HG03135 (cell line): ENCODE data around the gene TBC1D16.

Experiments used
- ATAC-seq: cut with Tn5 transposase; IDR thresholded peaks from one replicate; pipeline ENCODE4 v1.9.1; 2021; ENCODE audit warnings: mild to moderate bottlenecking, moderate library complexity; ENCODE audit not compliant: unreplicated experiment

The TBC1D16 gene

DNA sequence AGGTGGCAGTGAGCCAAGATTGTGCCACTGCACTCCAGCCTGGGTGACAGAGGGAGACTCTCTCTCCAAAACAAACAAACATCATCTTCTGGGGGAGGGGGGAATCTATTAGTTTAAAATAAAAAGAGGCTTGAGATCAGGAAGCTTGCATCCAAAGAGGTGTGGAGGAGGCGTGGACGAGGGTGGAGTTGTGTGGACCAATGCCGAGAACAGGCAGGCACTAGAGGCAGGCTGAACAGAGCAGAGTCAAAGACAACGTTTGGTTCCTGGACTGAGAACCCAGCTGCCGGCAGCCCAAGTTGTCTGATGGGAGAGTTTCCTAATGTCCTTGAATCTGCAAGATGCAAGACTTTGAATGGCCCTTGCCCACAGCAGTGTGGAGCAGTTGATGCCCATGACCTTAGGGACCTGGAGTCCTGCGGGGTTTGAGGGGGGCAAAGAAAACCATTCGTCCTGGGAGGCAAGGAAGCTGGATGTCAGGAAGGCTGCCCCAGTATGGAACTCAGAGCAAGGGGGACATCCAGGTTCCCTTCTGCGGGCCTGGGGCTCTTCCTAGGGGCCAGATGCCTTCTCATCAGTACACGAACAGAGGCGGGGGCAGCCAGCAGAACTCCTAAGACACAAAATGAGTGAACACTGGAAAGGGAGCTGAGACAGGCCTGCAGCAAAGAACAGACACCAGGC is 9.2 kb downstream of the TBC1D16 start:
- no peak for ATAC-seq

DNA sequence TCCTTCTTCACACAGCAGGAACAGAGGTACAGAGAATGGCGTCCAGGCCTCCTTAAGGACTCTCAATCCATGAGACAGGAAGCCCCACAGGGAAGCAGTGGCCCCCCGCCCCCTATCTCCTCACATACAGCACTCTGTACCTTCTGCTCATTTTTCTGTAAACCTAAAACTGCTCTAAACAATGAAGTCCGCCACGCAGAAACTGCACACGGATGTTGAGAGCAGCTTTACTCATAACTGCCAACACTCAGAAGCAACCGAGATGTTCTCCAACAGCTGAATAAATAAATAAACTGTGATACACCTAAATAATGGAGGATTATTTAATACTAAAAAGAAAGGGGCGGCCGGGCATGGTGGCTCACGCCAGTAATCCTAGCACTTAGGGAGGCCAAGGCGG is 9.9 kb downstream of the TBC1D16 start:
- ATAC-seq = no peak

DNA sequence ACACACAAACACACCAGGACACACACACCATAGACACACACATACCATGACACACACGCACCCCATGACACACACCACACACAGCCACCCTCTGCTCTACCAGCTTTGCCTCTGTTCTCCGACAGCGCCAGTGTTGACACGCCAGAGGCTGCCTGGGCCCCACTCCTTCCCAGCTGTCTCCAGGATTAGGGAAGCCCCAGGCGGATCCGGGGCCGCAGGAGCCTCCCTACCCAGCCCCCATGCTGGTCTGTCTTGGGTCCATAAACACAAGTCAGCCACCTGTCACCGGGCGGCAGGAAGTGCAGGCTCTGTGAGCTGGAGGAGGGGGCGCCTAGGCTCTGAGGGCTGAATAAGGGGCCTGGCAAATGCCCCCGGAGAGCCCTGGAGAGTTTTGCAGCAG is 10.5 kb downstream of the TBC1D16 start:
- no peak for ATAC-seq

- no peak for ATAC-seq
Observed at GRCh38 chr17:80024206-80024972, 11.3 kb downstream of the TBC1D16 start.

- no peak for ATAC-seq
Observed at GRCh38 chr17:80023481-80024205, 12.0 kb downstream of the TBC1D16 start.

DNA sequence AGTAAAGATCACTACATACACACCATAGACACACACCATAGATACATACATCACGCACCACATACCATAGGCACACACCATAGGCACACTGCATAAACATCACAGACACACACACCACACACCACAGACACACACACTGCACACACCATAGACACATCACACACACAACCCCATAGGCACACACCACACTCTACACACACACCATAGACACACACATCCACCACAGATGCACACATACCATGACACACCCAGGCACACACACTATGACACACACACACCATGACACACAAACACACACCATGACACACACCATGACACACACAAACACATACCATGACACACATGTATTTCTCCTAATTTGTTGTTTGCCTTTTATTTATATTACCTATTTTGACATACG is 14.1 kb downstream of the TBC1D16 start:
- ATAC-seq = no peak

GRCh38 chr17:80018917-80019651 is 16.6 kb downstream of the TBC1D16 start:
- ATAC-seq = no peak

DNA sequence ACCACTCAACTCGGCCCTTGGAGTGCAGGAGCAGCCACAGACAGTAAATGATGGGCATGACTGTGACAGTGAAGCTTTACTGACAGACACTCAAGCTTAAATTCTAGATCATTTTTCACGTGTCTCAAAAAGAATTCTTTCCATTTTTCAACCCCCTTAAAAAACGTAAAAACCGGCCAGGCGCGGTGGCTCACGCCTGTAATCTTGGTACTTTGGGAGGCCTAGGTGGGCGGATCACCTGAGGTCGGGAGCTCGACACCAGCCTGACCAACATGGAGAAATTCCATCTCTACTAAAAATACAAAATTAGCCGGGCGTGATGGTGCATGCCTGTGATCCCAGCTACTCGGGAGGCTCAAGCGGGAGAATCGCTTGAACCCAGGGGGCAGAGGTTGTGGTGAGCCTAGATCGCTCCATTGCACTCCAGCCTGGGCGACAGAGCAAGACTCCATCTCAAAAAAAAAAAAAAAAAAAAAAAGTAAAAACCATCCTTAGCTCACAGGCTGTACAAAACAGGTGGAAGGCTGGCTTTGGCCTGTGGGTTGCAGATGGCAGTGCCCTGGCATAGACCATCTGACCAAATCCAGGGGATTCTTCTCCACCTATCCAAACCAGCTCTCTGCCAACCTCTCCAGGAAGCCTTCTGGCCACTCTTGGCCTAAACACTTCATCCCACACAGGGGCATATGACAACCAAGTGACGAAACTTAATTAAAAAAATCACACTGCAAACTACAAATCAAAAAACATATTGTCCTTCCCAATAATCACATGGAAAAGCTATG is 18.3 kb downstream of the TBC1D16 start:
- ATAC-seq = no peak

DNA sequence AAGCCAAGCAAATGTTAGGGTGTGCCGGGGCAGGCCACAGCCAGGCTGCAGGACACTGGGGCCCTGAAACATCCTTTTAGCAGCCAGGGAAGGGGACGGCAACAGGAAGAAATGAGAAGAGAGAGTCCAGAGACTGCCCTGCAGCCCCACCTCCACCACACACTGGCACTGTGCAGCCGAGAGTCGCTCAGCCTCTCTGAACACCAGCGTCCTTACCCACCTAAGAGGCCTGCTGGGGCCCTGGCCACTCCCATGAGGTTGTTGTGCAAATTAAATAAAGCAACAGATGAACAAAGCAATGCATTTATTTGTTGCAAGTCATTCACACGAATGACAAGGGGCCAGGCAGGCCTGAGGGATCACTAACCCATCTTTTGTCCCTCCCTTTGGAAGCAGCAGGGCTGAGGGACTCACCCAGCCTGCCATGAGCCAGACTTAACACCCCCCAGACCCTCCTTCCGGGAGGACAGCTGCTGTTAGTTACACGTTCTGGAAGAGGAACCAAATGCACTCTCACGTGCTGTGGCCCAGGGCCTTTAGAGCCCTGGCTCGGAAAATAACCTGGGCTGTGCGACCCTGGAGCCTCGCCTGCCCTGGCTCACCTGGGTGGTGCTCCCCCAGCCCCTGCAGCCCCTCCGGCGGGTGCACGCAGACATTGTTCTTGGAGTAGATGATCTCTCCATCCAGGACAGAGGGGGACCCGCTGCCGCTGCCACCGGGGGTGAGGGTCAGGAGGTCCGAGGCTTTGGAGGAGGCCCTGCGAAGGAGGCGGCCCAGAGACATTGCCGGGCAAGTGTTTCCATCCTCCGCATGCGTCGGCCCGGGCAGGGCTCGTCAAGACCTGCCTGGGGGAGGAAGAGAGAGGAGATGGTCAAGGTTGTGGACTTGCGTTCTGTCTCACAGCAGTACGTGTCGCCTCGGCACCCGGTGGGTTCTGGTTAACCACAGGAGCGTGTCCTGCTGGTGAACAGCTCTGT is 22.6 kb downstream of the TBC1D16 start:
- no peak for ATAC-seq

GRCh38 chr17:80011989-80012555 is 23.6 kb downstream of the TBC1D16 start:
- ATAC-seq = no peak

DNA sequence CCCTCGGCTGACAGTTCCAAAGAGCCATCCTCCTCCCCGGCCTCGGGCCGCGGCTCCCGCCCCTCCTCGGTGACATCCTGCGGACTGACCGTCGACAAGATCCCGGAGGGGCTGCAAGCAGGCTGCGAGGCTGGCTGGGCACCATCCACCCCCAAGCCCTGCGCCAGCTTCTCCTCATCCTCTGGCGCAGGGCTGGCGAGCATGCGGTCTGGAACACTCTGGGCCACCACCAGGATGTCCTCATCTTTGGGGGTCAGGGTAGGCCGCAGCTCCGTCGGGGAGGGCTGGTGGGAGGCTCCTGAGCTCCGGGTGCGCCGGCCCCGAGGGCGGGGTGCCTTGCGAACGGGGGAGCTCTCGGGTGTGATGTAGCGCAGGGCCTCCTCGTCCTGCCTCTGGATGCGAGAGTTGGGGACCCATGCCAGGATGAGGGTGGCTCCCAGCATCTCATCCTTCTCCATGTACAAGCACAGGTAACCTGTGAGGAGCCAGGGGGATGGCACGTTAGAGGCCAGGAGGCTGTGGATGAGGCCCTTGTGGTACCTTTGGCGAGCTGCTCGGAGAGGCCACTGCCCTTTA is 25.3 kb downstream of the TBC1D16 start:
- no peak for ATAC-seq

DNA sequence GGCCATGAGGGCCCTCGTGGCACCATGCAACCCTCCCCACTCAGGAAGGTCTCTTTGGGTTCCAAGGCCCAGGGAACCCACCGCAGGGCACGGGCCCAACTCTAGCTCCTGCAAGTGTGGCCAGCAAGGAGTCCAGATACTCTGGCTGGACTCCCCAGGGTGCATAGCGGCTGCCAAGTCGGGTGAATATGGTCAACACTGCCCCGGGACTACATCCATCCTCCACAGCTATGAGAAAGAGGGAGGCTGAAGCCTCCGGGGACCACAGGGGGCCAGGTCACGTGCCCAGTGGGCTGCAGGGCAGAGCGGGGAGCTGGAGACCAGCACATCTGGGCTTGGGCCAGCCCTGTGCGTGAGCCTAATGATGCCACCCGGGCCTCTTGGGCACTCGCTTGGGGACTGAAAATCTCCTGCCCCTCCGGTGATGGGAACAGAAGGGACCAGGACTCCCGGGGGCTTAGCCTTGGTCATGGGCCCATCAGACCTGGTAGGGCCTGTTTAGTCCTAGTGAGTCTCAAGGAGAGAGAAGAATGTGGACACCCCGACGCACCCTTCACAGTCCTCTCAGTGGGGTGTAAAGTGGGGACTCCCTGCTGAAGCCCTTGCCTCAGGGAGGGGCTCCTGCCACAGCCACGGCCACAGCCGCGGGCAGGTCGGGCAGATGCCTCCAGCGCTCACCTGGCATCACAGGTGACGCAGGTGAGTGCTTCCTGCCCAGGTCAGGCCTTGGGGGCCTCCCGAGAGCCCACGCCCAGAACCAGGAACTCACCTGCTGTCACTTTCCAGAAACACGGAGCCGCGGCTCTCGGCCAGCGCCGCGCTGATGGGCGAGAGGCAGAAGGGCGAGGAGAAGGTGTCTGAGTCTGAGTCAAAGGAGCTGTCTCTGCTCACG is 26.0 kb downstream of the TBC1D16 start:
- ATAC-seq = no peak

- no peak for ATAC-seq
Observed at GRCh38 chr17:80008848-80009247, 26.8 kb downstream of the TBC1D16 start.

- ATAC-seq = no peak
Observed at GRCh38 chr17:80008383-80008840, 27.3 kb downstream of the TBC1D16 start.

GRCh38 chr17:80007939-80008338 is 27.7 kb downstream of the TBC1D16 start:
- no peak for ATAC-seq

GRCh38 chr17:80006811-80007752 is 28.6 kb downstream of the TBC1D16 start:
- no peak for ATAC-seq
